Lung (tissue), 12 donors: ENCODE results near the gene KDM1B. TPM values are rescaled to one million over a fixed set of nuclear protein-coding genes. Genes with fewer than 3 reads are reported as not detected.
"Not testable (repeated sequence)": the region's sequence is repeated elsewhere in the genome, so short reads cannot be mapped to it uniquely, and the experiment has no call there.

Source experiments
- ATAC-seq: fragments of 200-7000 bp; cut with Tn5 transposase; one replicate; pipeline ENCODE4 v1.9.1; 2020; ENCODE audit warnings: moderate number of reproducible peaks; ENCODE audit not compliant: insufficient read depth, low FRiP score
- DNase-seq, 3 donors: peaks; one replicate each; pipeline ENCODE4 v3.0.0-alpha.2; 2013 to 2017
- H3K27ac ChIP-seq, 2 donors: one replicate each; pipeline ENCODE4 v1.5.1; 2013; ENCODE audit warnings: mild to moderate bottlenecking in 2 of 2, moderate library complexity in 2 of 2, control low read depth in 1 of 2, inconsistent platforms in 1 of 2, low read depth in 1 of 2, low read length in 1 of 2
- H3K27me3 ChIP-seq, 3 donors: one replicate each; pipeline ENCODE4 v1.5.1; 2013; ENCODE audit warnings: low read length in 2 of 3; ENCODE audit not compliant: control insufficient read depth in 3 of 3, insufficient read depth in 3 of 3
- H3K36me3 ChIP-seq, 4 donors: one replicate each; pipeline ENCODE4 v1.5.1; 2013; ENCODE audit warnings: low read length in 4 of 4, mild to moderate bottlenecking in 1 of 4, moderate library complexity in 1 of 4; ENCODE audit not compliant: control insufficient read depth in 4 of 4, insufficient read depth in 4 of 4
- H3K4me1 ChIP-seq, 5 donors: one replicate each; pipeline ENCODE4 v1.5.1; 2013; ENCODE audit warnings: low read length in 5 of 5, mild to moderate bottlenecking in 2 of 5, moderate library complexity in 1 of 5; ENCODE audit not compliant: control insufficient read depth in 5 of 5, insufficient read depth in 5 of 5
- H3K4me3 ChIP-seq: one replicate; pipeline ENCODE4 v1.5.1; 2013; ENCODE audit warnings: mild to moderate bottlenecking, control low read depth, moderate library complexity
- H3K9ac ChIP-seq, 2 donors: one replicate each; pipeline ENCODE4 v1.5.1; 2013; ENCODE audit warnings: low read length in 2 of 2, control low read depth in 1 of 2; ENCODE audit not compliant: insufficient read depth in 1 of 2
- H3K9me3 ChIP-seq, 4 donors: one replicate each; pipeline ENCODE4 v1.5.1; 2013; ENCODE audit warnings: low read length in 3 of 4, mild to moderate bottlenecking in 1 of 4, moderate library complexity in 1 of 4; ENCODE audit not compliant: control insufficient read depth in 4 of 4, insufficient read depth in 3 of 4
- CTCF ChIP-seq: IDR thresholded peaks from 2 replicates; pipeline ENCODE4 v1.5.1; 2012; ENCODE audit warnings: mild to moderate bottlenecking; ENCODE audit errors: control extremely low read depth, extremely low read depth
- WGBS, 2 donors: extraction: QIAGEN DNeasy Blood & Tissue Kit; methylation state at CpG; one replicate each; pipeline ENCODE4 v1.1.7; 2013; 5-methylcytosine and 5-hydroxymethylcytosine counted together
- polyA plus RNA-seq, 2 donors: library from polyadenylated mRNA; stranded (reverse); fragments of 200-250 nt; gene quantifications; one replicate each; pipeline ENCODE4 v1.2.1, GENCODE V29; 2013
- total RNA-seq, 2 donors: library from RNA; depleted of rRNA in 1 of 2; stranded (reverse); fragments of >200 nt in 1 of 2; gene quantifications; one replicate each; pipeline ENCODE4 v1.2.1, GENCODE V29; 2014 to 2021
- donor health status: control.
- donor health status: control.
- donor health status: Bipolar disorder and iron deficiency.
- donor health status: healthy.
- donor health status: DM: yes; HTN: yes; CAD: no.

KDM1B gene
- total and polyA plus RNA-seq, 4 donors, result 4.1 to 26.4 (median 19.6) TPM

GRCh38 chr6:18165751-18166150 is 10.5 kb downstream of the KDM1B start:
- Histone ChIP-seq H3K27ac (no peak overlapping the region), H3K36me3 (peaks cover 23 to 40% (median 32%) of the 10 kb centered on the region in 4 donors), H3K27me3 (no peaks in the 10 kb centered on the region), H3K9me3 (peaks cover 0 to 8% (median 0%) of the 10 kb centered on the region in 4 donors), H3K4me3 (no peak overlapping the region), H3K9ac (no peak overlapping the region), H3K4me1 (peaks cover 0 to 3% (median 0%) of the 10 kb centered on the region in 5 donors)
- ATAC-seq, result no peak
- 92% methylated on average over 4 of the region's 4 CpGs for WGBS, 2 donors
- TF ChIP-seq CTCF, result no peak
- no peak for DNase-seq

- Histone ChIP-seq H3K4me1 (peaks cover 0 to 2% (median 0%) of the 10 kb centered on the region in 5 donors), H3K9ac (no peak overlapping the region), H3K4me3 (no peak overlapping the region), H3K27ac (no peak overlapping the region), H3K9me3 (peaks cover 0 to 8% (median 0%) of the 10 kb centered on the region in 4 donors), H3K27me3 (no peaks in the 10 kb centered on the region), H3K36me3 (peaks cover 16 to 38% (median 27%) of the 10 kb centered on the region in 4 donors)
- ATAC-seq, result no peak
- no peak for TF ChIP-seq CTCF
- WGBS, 2 donors, result 79 to 88% methylated on average over 2 of the region's 2 CpGs
- no peak for DNase-seq
Measured at GRCh38 chr6:18166312-18167036, 11.3 kb downstream of the KDM1B start.

GRCh38 chr6:18168264-18168663 is 13.0 kb downstream of the KDM1B start:
- DNase-seq, result no peak
- no peak overlapping the region for H3K27ac ChIP-seq
- WGBS, 2 donors, result 97 to 100% methylated on average over 3 of the region's 3 CpGs
- H3K9me3 ChIP-seq, result peaks cover 0 to 8% (median 0%) of the 10 kb centered on the region in 4 donors
- H3K36me3 ChIP-seq, result peaks cover 13 to 37% (median 18%) of the 10 kb centered on the region in 4 donors
- peaks cover 0 to 1% (median 0%) of the 10 kb centered on the region in 5 donors for H3K4me1 ChIP-seq
- no peak overlapping the region for H3K9ac ChIP-seq
- no peak overlapping the region for H3K4me3 ChIP-seq
- ATAC-seq, result no peak
- TF ChIP-seq CTCF, result no peak
- no peaks in the 10 kb centered on the region for H3K27me3 ChIP-seq

GRCh38 chr6:18171871-18172270 is 16.6 kb downstream of the KDM1B start:
- Histone ChIP-seq H3K4me1 (peaks cover 0 to 1% (median 0%) of the 10 kb centered on the region in 5 donors), H3K4me3 (no peak overlapping the region), H3K9ac (no peak overlapping the region), H3K36me3 (peaks cover 10 to 33% (median 13%) of the 10 kb centered on the region in 4 donors), H3K9me3 (peaks cover 0 to 8% (median 0%) of the 10 kb centered on the region in 4 donors), H3K27ac (peak overlapping the region in 1 of 2 donors; percentile 17), H3K27me3 (no peaks in the 10 kb centered on the region)
- no peak for TF ChIP-seq CTCF
- WGBS, 2 donors, result 41 to 70% methylated on average over 7 of the region's 7 CpGs
- ATAC-seq, result no peak
- no peak for DNase-seq

GRCh38 chr6:18176198-18176597 is 21.0 kb downstream of the KDM1B start:
- DNase-seq, H3K4me3 ChIP-seq, ATAC-seq, H3K9ac ChIP-seq, H3K9me3 ChIP-seq, H3K4me1 ChIP-seq, H3K27me3 ChIP-seq, H3K27ac ChIP-seq: not testable (repeated sequence)
- H3K36me3 ChIP-seq, result peaks cover 0 to 21% (median 2%) of the 10 kb centered on the region in 4 donors
- WGBS, 2 donors, result 61 to 69% methylated on average over 4 of the region's 4 CpGs
